Heart right ventricle (tissue), 16 donors: Measurements from ENCODE around the gene THG1L. TPM values are rescaled to one million over a fixed set of nuclear protein-coding genes. Genes with fewer than 3 reads are reported as not detected.
"Not testable (repeated sequence)": the region's sequence is repeated elsewhere in the genome, so short reads cannot be mapped to it uniquely, and the experiment has no call there.

Source experiments
- ATAC-seq, 8 donors: fragments of 200-7000 bp; cut with Tn5 transposase; one replicate each; pipeline ENCODE4 v1.9.1; 2020; ENCODE audit warnings: mild to moderate bottlenecking in 8 of 8, moderate library complexity in 8 of 8, moderate number of reproducible peaks in 1 of 8
- DNase-seq, 2 donors: peaks; one replicate each; pipeline ENCODE4 v3.0.0-alpha.2; 2020
- H3K27ac ChIP-seq, 10 donors: fragments of 200-600 bp; sonication (generic) in 2 of 10; one replicate each; pipeline versions ENCODE4 v1.5.0 to v1.8.0; 2020 to 2022; ENCODE audit warnings: mild to moderate bottlenecking in 3 of 10
- H3K27me3 ChIP-seq, 7 donors: fragments of 200-600 bp; one replicate each; pipeline ENCODE4 v1.8.0; 2021 to 2022; ENCODE audit warnings: mild to moderate bottlenecking in 2 of 7
- H3K36me3 ChIP-seq, 9 donors: fragments of 200-600 bp; sonication (generic) in 1 of 9; one replicate each; pipeline versions ENCODE4 v1.5.0 to v1.8.0; 2020 to 2022; ENCODE audit warnings: mild to moderate bottlenecking in 2 of 9
- H3K4me1 ChIP-seq, 9 donors: fragments of 200-600 bp; sonication (generic) in 1 of 9; one replicate each; pipeline versions ENCODE4 v1.5.0 to v1.8.0; 2020 to 2022; ENCODE audit warnings: mild to moderate bottlenecking in 4 of 9
- H3K4me3 ChIP-seq, 10 donors: fragments of 200-600 bp; sonication (generic) in 2 of 10; one replicate each; pipeline versions ENCODE4 v1.5.0 to v1.8.0; 2020 to 2022; ENCODE audit warnings: mild to moderate bottlenecking in 7 of 10, moderate library complexity in 2 of 10
- H3K9me3 ChIP-seq, 11 donors: fragments of 200-600 bp in 10 of 11; sonication (generic) in 2 of 11; one replicate each; pipeline versions ENCODE4 v1.5.0 to v1.8.0; 2013 to 2022; ENCODE audit warnings: mild to moderate bottlenecking in 2 of 11, control low read depth in 1 of 11, moderate library complexity in 1 of 11
- CTCF ChIP-seq, 9 donors: fragments of 200-600 bp; sonication (generic) in 2 of 9; IDR thresholded peaks; one replicate each; pipeline versions ENCODE4 v1.5.0 to v1.8.0; 2021 to 2022; ENCODE audit warnings: antibody characterized with exemption in 9 of 9, mild to moderate bottlenecking in 5 of 9, moderate library complexity in 1 of 9
- WGBS, 2 donors: extraction: QIAGEN DNeasy Blood & Tissue Kit; methylation state at CpG; one replicate each; pipeline ENCODE4 v1.1.7; 2013; ENCODE audit warnings: inconsistent platforms in 1 of 2; 5-methylcytosine and 5-hydroxymethylcytosine counted together
- intact Hi-C, 10 donors: fragments of 100-400 bp; cut with DNase I; formaldehyde crosslinking; loops; one replicate each; pipeline versions ENCODE4 v1.11.1 to v1.14.2; 2022
- polyA plus RNA-seq, 2 donors: library from polyadenylated mRNA; stranded (reverse); fragments of 200-250 nt; gene quantifications; one replicate each; pipeline ENCODE4 v1.2.3, GENCODE V29; 2013
- total RNA-seq, 10 donors: library from RNA; stranded (reverse); fragmentation: NEBNext Ultra II Directional in 3 of 10; extraction: Animal tissue kit (Norgen Biotek cat#: 25700) in 3 of 10; gene quantifications; one replicate each; pipeline versions ENCODE4 v1.2.1 to v1.2.4, GENCODE V29; 2021 to 2023
- donor health status: Arrhythmogenic right ventricular cardiomyopathy.
- donor health status: ischemic (EF 13 %, LVEDD 7.1; RV severe dilation, severe dysfunction).
- donor health status: healthy with polysubstance abuse.
- donor health status: DM: no; HTN: yes; CAD: no.
- donor health status: DM: no; HTN: no; CAD: no.
- donor health status: ischemic (EF 25% LVEDD 6.9; RV normal size, moderate dysfunction).
- donor health status: ischemic (EF 25% LVEDD 5.7; RV mildly dilated, moderate dysfunction).
- donor health status: healthy.
- donor health status: DM: yes; HTN: yes; CAD: no.
- donor health status: Ischemic cardiomyopathy.
- donor health status: ischemic (EF 35%, LVEDD 5.7; RV mildly dilated, moderate dysfunction).
- donor health status: nonischemic (EF 11% LVEDD 7.7; RV severe dilation, severe dysfunction).
- donor health status: DM: yes; HTN: yes; CAD: no.
- donor health status: PGD.
- donor health status: ischemic (EF 29% LVEDD 5.4; RV normal size, mild dysfunction).
- donor health status: nonischemic (EF 23%, LVEDD 6.1; RV moderate dilation, normal function).

THG1L gene
- total and polyA plus RNA-seq, 12 donors = 3.4 to 11.9 (median 6.3) TPM

GRCh38 chr5:157719245-157719644 lies 12.0 kb upstream of the THG1L start:
- intact Hi-C loops = loop anchor here (2.0 to 10.0 kb wide), 11 partner anchors 47 to 394 kb away; partner anchors contain the start of gene C5orf52 (in 2 of the 10)
- 88 to 93% methylated on average over 2 of the region's 2 CpGs for WGBS, 2 donors

GRCh38 chr5:157721159-157721558 lies 10.1 kb upstream of the THG1L start:
- Histone ChIP-seq H3K36me3 (no peaks in the 10 kb centered on the region), H3K27me3 (no peaks in the 10 kb centered on the region), H3K4me3 (no peak overlapping the region), H3K4me1 (peaks cover 0 to 13% (median 9%) of the 10 kb centered on the region in 9 donors), H3K27ac (no peak overlapping the region), H3K9me3 (peaks cover 0 to 19% (median 0%) of the 10 kb centered on the region in 11 donors)
- ATAC-seq (no peak), DNase-seq (no peak)
- intact Hi-C loops = no loop called here
- TF ChIP-seq CTCF (IDR thresholded peaks at IDR 0.05) = no peak
- WGBS, 2 donors = 83 to 93% methylated on average over 6 of the region's 6 CpGs

More at GRCh38 chr5:157719245-157719644, 12.0 kb upstream of the THG1L start:
- no peaks in the 10 kb centered on the region for H3K27me3 ChIP-seq
- no peak overlapping the region for H3K27ac ChIP-seq
- peaks cover 0 to 15% (median 0%) of the 10 kb centered on the region in 11 donors for H3K9me3 ChIP-seq
- no peak overlapping the region for H3K4me3 ChIP-seq
- H3K36me3 ChIP-seq = no peaks in the 10 kb centered on the region
- H3K4me1 ChIP-seq = peaks cover 0 to 13% (median 9%) of the 10 kb centered on the region in 9 donors
- no peak for TF ChIP-seq CTCF (IDR thresholded peaks at IDR 0.05)
- DNase-seq (no peak), ATAC-seq (no peak)

GRCh38 chr5:157722895-157723294 lies 8.3 kb upstream of the THG1L start:
- H3K27me3 ChIP-seq, H3K27ac ChIP-seq, H3K36me3 ChIP-seq, intact Hi-C loops, ATAC-seq, H3K4me3 ChIP-seq, DNase-seq: not testable (repeated sequence)
- 83 to 87% methylated on average over 2 of the region's 2 CpGs for WGBS, 2 donors
- H3K9me3 ChIP-seq = peaks cover 0 to 19% (median 0%) of the 10 kb centered on the region in 11 donors
- peaks cover 0 to 12% (median 9%) of the 10 kb centered on the region in 9 donors for H3K4me1 ChIP-seq

- intact Hi-C loops, DNase-seq, H3K4me1 ChIP-seq, H3K27ac ChIP-seq, H3K4me3 ChIP-seq, H3K36me3 ChIP-seq, ATAC-seq, H3K27me3 ChIP-seq: not testable (repeated sequence)
- 95 to 100% methylated on average over 2 of the region's 2 CpGs for WGBS, 2 donors
- H3K9me3 ChIP-seq = peaks cover 0 to 19% (median 0%) of the 10 kb centered on the region in 11 donors
These were observed 4.6 kb upstream of the THG1L start for GRCh38 chr5:157726607-157727006.

GRCh38 chr5:157727858-157728257 lies 3.4 kb upstream of the THG1L start:
- H3K27ac ChIP-seq, intact Hi-C loops, H3K4me3 ChIP-seq, H3K4me1 ChIP-seq, H3K36me3 ChIP-seq, H3K27me3 ChIP-seq, DNase-seq, ATAC-seq: not testable (repeated sequence)
- 94 to 97% methylated on average over 1 of the region's 1 CpG for WGBS, 2 donors
- H3K9me3 ChIP-seq = peaks cover 0 to 11% (median 0%) of the 10 kb centered on the region in 11 donors

GRCh38 chr5:157729858-157730257 lies 1.4 kb upstream of the THG1L start:
- no peak for DNase-seq
- intact Hi-C loops = loop anchor here in 1 of 10 donors (10.0 kb wide), 1 partner anchor 395 kb away; no protein-coding TSS in a partner anchor
- Histone ChIP-seq H3K4me3 (no peak overlapping the region), H3K36me3 (peaks cover 0 to 21% (median 5%) of the 10 kb centered on the region in 9 donors), H3K9me3 (peaks cover 0 to 4% (median 0%) of the 10 kb centered on the region in 11 donors), H3K4me1 (peaks cover 0 to 9% (median 6%) of the 10 kb centered on the region in 9 donors), H3K27me3 (no peaks in the 10 kb centered on the region), H3K27ac (no peak overlapping the region)
- ATAC-seq = no peak
- no peak for TF ChIP-seq CTCF (IDR thresholded peaks at IDR 0.05)
